GM18511 (cell line): ENCODE measurements around the gene NQO1.
"Not testable (repeated sequence)": the region's sequence is repeated elsewhere in the genome, so short reads cannot be mapped to it uniquely, and the experiment has no call there.

Source experiments
- ATAC-seq: cut with Tn5 transposase; IDR thresholded peaks from one replicate; pipeline ENCODE4 v1.9.1; 2021; ENCODE audit warnings: mild to moderate bottlenecking, moderate library complexity; ENCODE audit not compliant: unreplicated experiment

NQO1 gene

GRCh38 chr16:69744363-69745231, 18.2 kb upstream of the NQO1 start:
- no peak for ATAC-seq

GRCh38 chr16:69741951-69742904, 15.9 kb upstream of the NQO1 start:
- no peak for ATAC-seq

GRCh38 chr16:69741519-69741918, 15.2 kb upstream of the NQO1 start:
- ATAC-seq, result no peak

- ATAC-seq, result no peak
Measured at GRCh38 chr16:69732101-69732500, 5.7 kb upstream of the NQO1 start.

- not testable (repeated sequence) for ATAC-seq
Measured at GRCh38 chr16:69731280-69731679, 4.9 kb upstream of the NQO1 start.

GRCh38 chr16:69729030-69729429, 2.7 kb upstream of the NQO1 start:
- not testable (repeated sequence) for ATAC-seq

GRCh38 chr16:69727916-69728270, 1.5 kb upstream of the NQO1 start:
- no peak for ATAC-seq

- no peak for ATAC-seq
Measured at GRCh38 chr16:69725480-69726312, 664 bp downstream of the NQO1 start.

- ATAC-seq, result no peak
Measured at GRCh38 chr16:69724981-69725479, 1.3 kb downstream of the NQO1 start.

GRCh38 chr16:69724414-69724873, 1.9 kb downstream of the NQO1 start:
- no peak for ATAC-seq

- ATAC-seq, result no peak
Measured at GRCh38 chr16:69721441-69721957, 4.9 kb downstream of the NQO1 start.

- ATAC-seq, result no peak
Measured at GRCh38 chr16:69720822-69721430, 5.4 kb downstream of the NQO1 start.

GRCh38 chr16:69718111-69718764, 8.1 kb downstream of the NQO1 start:
- ATAC-seq, result no peak

- no peak for ATAC-seq
Measured at GRCh38 chr16:69717066-69717465, 9.3 kb downstream of the NQO1 start.

- no peak for ATAC-seq
Measured at GRCh38 chr16:69712914-69713581, 13.3 kb downstream of the NQO1 start.

- ATAC-seq, result no peak
Measured at GRCh38 chr16:69712277-69712676, 14.1 kb downstream of the NQO1 start.

- ATAC-seq, result no peak
Measured at GRCh38 chr16:69711115-69711740, 15.1 kb downstream of the NQO1 start.

GRCh38 chr16:69709456-69710084, 16.8 kb downstream of the NQO1 start:
- no peak for ATAC-seq
